Activated naive CD4-positive, alpha-beta T cell treated with anti-CD3 and anti-CD28 coated beads for 36 hours (primary cell): Measurements from ENCODE around the gene SPRN. TPM values are rescaled to one million over a fixed set of nuclear protein-coding genes. Genes with fewer than 3 reads are reported as not detected.

Experiments
- microRNA-seq: library from miRNA; unstranded; fragments of <30 nt; microRNA quantifications from one replicate; pipeline ENCODE4 v1.2.0, GENCODE V29; 2022; ENCODE audit warnings: borderline microRNAs expressed, borderline replicate concordance
- total RNA-seq, 2 experiments: library from RNA; stranded (reverse); gene quantifications; one replicate each; pipeline ENCODE4 v1.2.3, GENCODE V29; 2021

Gene SPRN
- total RNA-seq, 2 experiments from 2014 or later = not detected

Small RNA genes lying within 50 kb of the gene (microRNA-seq; reads per million reads assigned to microRNA genes)
- gene MIR3944 = 2.7 reads per million

Other genes with a start within 250 kb of the SPRN start
- gene UTF1, start 194.4 kb downstream of the SPRN start, total RNA-seq = not detected
- not detected for gene VENTX, start 186.8 kb downstream of the SPRN start, total RNA-seq
- 100 to 1,000 TPM; 112 to 120 TPM for gene ADAM8, start 147.8 kb downstream of the SPRN start, total RNA-seq
- 10 to 100 TPM; 47.9 to 56.1 TPM for gene TUBGCP2, start 115.8 kb downstream of the SPRN start, total RNA-seq
- gene ZNF511, start 115.7 kb downstream of the SPRN start, total RNA-seq = 10 to 100 TPM; 37.1 to 39.4 TPM
- not detected for gene CALY, start 87.7 kb downstream of the SPRN start, total RNA-seq
- gene PRAP1, start 77.3 kb downstream of the SPRN start, total RNA-seq = not detected
- gene FUOM, start 66.6 kb downstream of the SPRN start, total RNA-seq = 10 to 100 TPM; 29.9 to 34.9 TPM
- gene ECHS1, start 51.3 kb downstream of the SPRN start, total RNA-seq = 10 to 100 TPM; 45.8 to 48.7 TPM
- 1 to 10 TPM; 4.4 to 5.0 TPM for gene PAOX, start 45.4 kb downstream of the SPRN start, total RNA-seq
- gene MTG1, start 30.5 kb downstream of the SPRN start, total RNA-seq = 10 to 100 TPM; 31.6 to 32.9 TPM
- 1 to 10 TPM; 1.5 to 1.6 TPM for gene SCART1, start 29.3 kb upstream of the SPRN start, total RNA-seq
- under 1 TPM in 1 of 2 experiments, not detected in 1; 0.42 TPM for gene CYP2E1, start 102.7 kb upstream of the SPRN start, total RNA-seq
- under 1 TPM in 1 of 2 experiments, not detected in 1; 0.17 TPM for gene SYCE1, start 141.0 kb upstream of the SPRN start, total RNA-seq
- gene FRG2B, start 202.2 kb upstream of the SPRN start, total RNA-seq = not detected